Stimulated activated naive B cell treated with anti-CD40 and anti-IgM and Interleukin-4, amounts not matched to agents 10 μg/mL and 1 μg/mL and 100 μg/mL, for 72 hours (primary cell): ENCODE measurements around the gene P4HA2.

Experiments
- ATAC-seq, 2 donors: fragments of 150-1000 bp; cut with Tn5 transposase; replicated peaks; 2 replicates each; pipeline ENCODE4 v1.10.0; 2021; ENCODE audit warnings: moderate library complexity in 1 of 2
- DNase-seq: peaks from one replicate; pipeline ENCODE4 v3.0.0; 2021
- H3K27ac Mint-ChIP-seq: one replicate; pipeline ENCODE4 v1.8.0; 2022; ENCODE audit warnings: mild to moderate bottlenecking, mixed read lengths
- H3K27me3 Mint-ChIP-seq, 2 donors: one replicate each; pipeline ENCODE4 v1.8.0; 2022; ENCODE audit warnings: mixed read lengths in 2 of 2
- H3K36me3 Mint-ChIP-seq, 2 donors: one replicate each; pipeline ENCODE4 v1.8.0; 2022; ENCODE audit warnings: mixed read lengths in 2 of 2, mild to moderate bottlenecking in 1 of 2
- H3K4me1 Mint-ChIP-seq, 2 donors: one replicate each; pipeline ENCODE4 v1.8.0; 2022; ENCODE audit warnings: mixed read lengths in 2 of 2, mild to moderate bottlenecking in 1 of 2
- H3K4me3 Mint-ChIP-seq, 2 donors: one replicate each; pipeline ENCODE4 v1.8.0; 2022; ENCODE audit warnings: mild to moderate bottlenecking in 2 of 2, mixed read lengths in 2 of 2, moderate library complexity in 1 of 2
- H3K9me3 Mint-ChIP-seq, 2 donors: one replicate each; pipeline ENCODE4 v1.8.0; 2022; ENCODE audit warnings: mixed read lengths in 2 of 2, mild to moderate bottlenecking in 1 of 2

Gene P4HA2

GRCh38 chr5:132243366-132243977 is 15.8 kb upstream of the P4HA2 start:
- peaks cover 19 to 30% of the 10 kb centered on the region in 2 donors for H3K9me3 Mint-ChIP-seq
- peak overlapping the region; percentile 48 for H3K27ac Mint-ChIP-seq
- H3K4me3 Mint-ChIP-seq = no peak overlapping the region
- ATAC-seq = no peak
- peaks cover 11 to 19% of the 10 kb centered on the region in 2 donors for H3K36me3 Mint-ChIP-seq
- DNase-seq = no peak
- peaks cover 0 to 2% of the 10 kb centered on the region in 2 donors for H3K4me1 Mint-ChIP-seq
- peaks cover 0 to 9% of the 10 kb centered on the region in 2 donors for H3K27me3 Mint-ChIP-seq

DNA sequence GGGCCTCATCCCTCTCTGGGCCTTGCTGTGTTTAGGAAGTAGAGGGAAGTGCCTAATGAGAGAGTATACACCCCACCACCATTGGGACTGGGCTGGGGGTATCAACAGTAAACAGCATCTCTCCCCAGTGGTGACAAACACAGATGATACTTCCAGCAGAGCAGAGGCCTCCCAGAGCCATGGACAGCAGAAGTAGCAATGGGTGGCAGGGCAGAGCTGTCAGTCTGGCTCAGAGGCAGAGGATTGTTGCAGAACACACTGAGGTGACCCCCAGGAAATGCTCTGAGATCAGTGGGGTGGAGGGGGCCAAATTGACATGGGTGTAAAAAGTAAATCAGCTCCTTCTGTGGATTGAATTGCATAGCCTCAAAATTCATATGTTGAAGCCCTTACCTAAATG is 12.1 kb upstream of the P4HA2 start:
- H3K4me1 Mint-ChIP-seq = peaks cover 0 to 6% of the 10 kb centered on the region in 2 donors
- no peak overlapping the region for H3K27ac Mint-ChIP-seq
- no peak overlapping the region for H3K4me3 Mint-ChIP-seq
- peaks cover 0 to 9% of the 10 kb centered on the region in 2 donors for H3K27me3 Mint-ChIP-seq
- ATAC-seq = no peak
- DNase-seq = no peak
- peaks cover 9 to 15% of the 10 kb centered on the region in 2 donors for H3K36me3 Mint-ChIP-seq
- H3K9me3 Mint-ChIP-seq = peaks cover 8 to 11% of the 10 kb centered on the region in 2 donors

GRCh38 chr5:132238901-132239500 is 11.3 kb upstream of the P4HA2 start:
- DNase-seq = no peak
- no peak overlapping the region for H3K27ac Mint-ChIP-seq
- peaks cover 8 to 9% of the 10 kb centered on the region in 2 donors for H3K36me3 Mint-ChIP-seq
- ATAC-seq = no peak
- peaks cover 5% of the 10 kb centered on the region in 2 donors for H3K9me3 Mint-ChIP-seq
- peaks cover 0 to 9% of the 10 kb centered on the region in 2 donors for H3K27me3 Mint-ChIP-seq
- H3K4me3 Mint-ChIP-seq = no peak overlapping the region
- peaks cover 0 to 6% of the 10 kb centered on the region in 2 donors for H3K4me1 Mint-ChIP-seq

GRCh38 chr5:132238169-132238744 is 10.6 kb upstream of the P4HA2 start:
- peaks cover under 1 to 2% of the 10 kb centered on the region in 2 donors for H3K9me3 Mint-ChIP-seq

DNA sequence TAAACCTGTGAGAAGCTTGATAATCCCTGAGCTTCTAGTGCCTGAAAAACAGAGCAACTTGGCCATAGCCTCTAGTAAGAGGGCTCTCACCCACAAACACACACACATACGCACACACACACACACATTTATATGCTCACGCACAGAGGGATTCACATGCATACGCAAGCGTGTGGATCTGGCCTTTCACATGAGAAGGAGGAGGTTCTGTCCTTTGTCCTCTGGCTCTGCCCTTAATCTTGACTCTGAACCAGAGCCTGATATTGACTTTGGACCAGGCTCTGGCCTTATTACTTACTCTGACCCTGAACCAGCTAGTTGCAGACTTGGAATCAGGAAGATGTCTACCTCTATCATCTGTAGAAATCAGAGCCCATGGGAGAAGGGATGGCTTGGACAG is 10.0 kb upstream of the P4HA2 start:
- Mint-ChIP-seq H3K4me1 (peaks cover 0 to 4% of the 10 kb centered on the region in 2 donors), H3K36me3 (peaks cover 0 to 3% of the 10 kb centered on the region in 2 donors), H3K4me3 (no peak overlapping the region), H3K9me3 (no peaks in the 10 kb centered on the region), H3K27ac (no peak overlapping the region), H3K27me3 (peaks cover 0 to 2% of the 10 kb centered on the region in 2 donors)
- no peak for ATAC-seq
- no peak for DNase-seq

More at GRCh38 chr5:132238169-132238744, 10.6 kb upstream of the P4HA2 start:
- no peak overlapping the region for H3K4me3 Mint-ChIP-seq
- peaks cover 0 to 4% of the 10 kb centered on the region in 2 donors for H3K4me1 Mint-ChIP-seq
- H3K27me3 Mint-ChIP-seq = peaks cover 0 to 6% of the 10 kb centered on the region in 2 donors
- DNase-seq (peak; percentile 72), ATAC-seq (peak; percentile 90 to 95)
- H3K36me3 Mint-ChIP-seq = peaks cover 3 to 5% of the 10 kb centered on the region in 2 donors
- H3K27ac Mint-ChIP-seq = no peak overlapping the region

GRCh38 chr5:132237141-132237540 is 9.5 kb upstream of the P4HA2 start:
- H3K4me1 Mint-ChIP-seq = peaks cover 0 to 6% of the 10 kb centered on the region in 2 donors
- no peak overlapping the region for H3K27ac Mint-ChIP-seq
- no peaks in the 10 kb centered on the region for H3K9me3 Mint-ChIP-seq
- H3K4me3 Mint-ChIP-seq = no peak overlapping the region
- peaks cover 0 to 6% of the 10 kb centered on the region in 2 donors for H3K27me3 Mint-ChIP-seq
- ATAC-seq = no peak
- DNase-seq = no peak
- H3K36me3 Mint-ChIP-seq = peaks cover 0 to 3% of the 10 kb centered on the region in 2 donors

- H3K9me3 Mint-ChIP-seq = no peaks in the 10 kb centered on the region
- H3K4me3 Mint-ChIP-seq = no peak overlapping the region
- H3K4me1 Mint-ChIP-seq = peaks cover 0 to 11% of the 10 kb centered on the region in 2 donors
- H3K27ac Mint-ChIP-seq = no peak overlapping the region
- no peak for ATAC-seq
- no peaks in the 10 kb centered on the region for H3K36me3 Mint-ChIP-seq
- H3K27me3 Mint-ChIP-seq = peaks cover 0 to 6% of the 10 kb centered on the region in 2 donors
- no peak for DNase-seq
Observed at GRCh38 chr5:132235340-132235739, 7.7 kb upstream of the P4HA2 start.

- Mint-ChIP-seq H3K36me3 (no peaks in the 10 kb centered on the region), H3K9me3 (no peaks in the 10 kb centered on the region), H3K27me3 (peaks cover 3 to 6% of the 10 kb centered on the region in 2 donors), H3K27ac (no peak overlapping the region), H3K4me1 (peaks cover 5 to 15% of the 10 kb centered on the region in 2 donors), H3K4me3 (no peak overlapping the region)
- ATAC-seq = no peak
- DNase-seq = no peak
Observed at GRCh38 chr5:132234684-132235062, 7.0 kb upstream of the P4HA2 start.

- Mint-ChIP-seq H3K27me3 (peaks cover 10 to 11% of the 10 kb centered on the region in 2 donors), H3K36me3 (no peaks in the 10 kb centered on the region), H3K9me3 (no peaks in the 10 kb centered on the region), H3K27ac (no peak overlapping the region), H3K4me3 (no peak overlapping the region), H3K4me1 (peaks cover 11 to 21% of the 10 kb centered on the region in 2 donors)
- DNase-seq (no peak), ATAC-seq (no peak)
Observed at GRCh38 chr5:132233811-132234683, 6.4 kb upstream of the P4HA2 start.

- H3K27me3 Mint-ChIP-seq = peaks cover 12 to 13% of the 10 kb centered on the region in 2 donors
- no peak for DNase-seq
- no peak for ATAC-seq
- peaks cover 13 to 22% of the 10 kb centered on the region in 2 donors for H3K4me1 Mint-ChIP-seq
- no peaks in the 10 kb centered on the region for H3K36me3 Mint-ChIP-seq
- H3K9me3 Mint-ChIP-seq = no peaks in the 10 kb centered on the region
- no peak overlapping the region for H3K4me3 Mint-ChIP-seq
- H3K27ac Mint-ChIP-seq = no peak overlapping the region
Observed at GRCh38 chr5:132233081-132233480, 5.4 kb upstream of the P4HA2 start.

- Mint-ChIP-seq H3K4me1 (peaks cover 13 to 21% of the 10 kb centered on the region in 2 donors), H3K27ac (no peak overlapping the region), H3K4me3 (no peak overlapping the region), H3K36me3 (no peaks in the 10 kb centered on the region), H3K9me3 (no peaks in the 10 kb centered on the region), H3K27me3 (peaks cover 12 to 13% of the 10 kb centered on the region in 2 donors)
- DNase-seq = no peak
- no peak for ATAC-seq
Observed at GRCh38 chr5:132232465-132232864, 4.8 kb upstream of the P4HA2 start.

DNA sequence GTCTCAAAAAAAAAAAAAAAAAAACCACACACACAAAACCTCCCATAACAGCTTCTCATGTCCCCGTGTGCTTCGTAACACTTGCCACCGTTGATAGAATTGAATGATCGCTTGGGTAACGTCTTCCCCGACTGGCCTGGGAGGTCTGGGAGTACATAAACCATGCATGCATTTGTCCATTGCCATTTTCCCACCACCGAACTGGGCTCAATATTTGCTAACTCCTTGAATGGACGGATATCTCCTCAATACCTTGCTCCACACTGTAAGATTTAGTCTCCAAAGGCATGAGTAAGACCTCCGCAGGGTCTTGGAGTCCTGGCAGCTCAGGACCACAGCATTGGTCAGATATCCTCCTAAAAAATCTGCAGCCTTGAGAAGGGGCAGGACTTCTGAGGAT is 3.2 kb upstream of the P4HA2 start:
- peaks cover 18 to 19% of the 10 kb centered on the region in 2 donors for H3K27me3 Mint-ChIP-seq
- H3K4me1 Mint-ChIP-seq = peaks cover 19 to 23% of the 10 kb centered on the region in 2 donors
- no peak for ATAC-seq
- H3K4me3 Mint-ChIP-seq = no peak overlapping the region
- H3K27ac Mint-ChIP-seq = no peak overlapping the region
- no peaks in the 10 kb centered on the region for H3K36me3 Mint-ChIP-seq
- no peaks in the 10 kb centered on the region for H3K9me3 Mint-ChIP-seq
- no peak for DNase-seq

GRCh38 chr5:132229236-132229635 is 1.6 kb upstream of the P4HA2 start:
- no peaks in the 10 kb centered on the region for H3K9me3 Mint-ChIP-seq
- H3K27me3 Mint-ChIP-seq = peaks cover 19 to 27% of the 10 kb centered on the region in 2 donors
- peaks cover 0 to 5% of the 10 kb centered on the region in 2 donors for H3K36me3 Mint-ChIP-seq
- peak overlapping the region; percentile 0 for H3K27ac Mint-ChIP-seq
- H3K4me3 Mint-ChIP-seq = peak overlapping the region; percentile 45 to 66
- DNase-seq (no peak), ATAC-seq (no peak)
- H3K4me1 Mint-ChIP-seq = peaks cover 26 to 27% of the 10 kb centered on the region in 2 donors
